ENCODE measurements around the gene SPATA13.

Gene SPATA13

GRCh38 chr13:24226762-24227161, 66.2 kb downstream of the SPATA13 start:
- no peak for DNase-seq

- peak; percentile 36 for DNase-seq
Observed at GRCh38 chr13:24228852-24229458, 68.4 kb downstream of the SPATA13 start.

DNA sequence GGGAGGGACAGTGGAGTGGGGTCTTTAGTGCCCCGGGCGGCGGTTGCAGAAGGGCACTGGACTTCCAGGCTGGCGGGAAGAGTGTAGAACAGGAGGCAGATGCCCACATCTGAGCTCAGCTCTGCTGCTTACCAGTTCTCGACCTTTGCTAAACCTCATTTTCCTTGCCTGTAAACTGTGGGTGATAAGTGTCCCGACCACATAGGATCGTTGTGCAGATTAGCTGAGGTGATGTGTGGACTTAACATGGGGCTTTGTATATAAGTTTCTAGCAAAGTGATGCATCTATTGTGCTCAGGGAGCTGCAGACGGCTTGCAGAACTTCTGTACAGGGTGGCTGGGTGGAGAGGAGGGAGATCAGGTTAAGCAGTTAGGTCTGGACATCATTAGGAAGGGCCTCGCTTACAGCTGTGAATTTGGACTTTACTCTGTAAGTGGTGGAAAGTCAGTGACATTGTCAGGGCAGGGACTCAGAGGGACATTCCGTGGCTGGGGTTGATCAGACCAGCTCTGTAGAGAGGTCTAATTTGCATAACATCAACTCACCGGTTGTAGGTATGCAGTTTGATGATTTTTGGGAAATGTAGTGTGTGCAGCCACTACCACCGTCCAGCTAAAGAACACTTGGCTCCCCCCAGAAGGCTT, 70.0 kb downstream of the SPATA13 start:
- DNase-seq, result no peak

- DNase-seq, result no peak
Observed at GRCh38 chr13:24231377-24231776, 70.9 kb downstream of the SPATA13 start.

DNA sequence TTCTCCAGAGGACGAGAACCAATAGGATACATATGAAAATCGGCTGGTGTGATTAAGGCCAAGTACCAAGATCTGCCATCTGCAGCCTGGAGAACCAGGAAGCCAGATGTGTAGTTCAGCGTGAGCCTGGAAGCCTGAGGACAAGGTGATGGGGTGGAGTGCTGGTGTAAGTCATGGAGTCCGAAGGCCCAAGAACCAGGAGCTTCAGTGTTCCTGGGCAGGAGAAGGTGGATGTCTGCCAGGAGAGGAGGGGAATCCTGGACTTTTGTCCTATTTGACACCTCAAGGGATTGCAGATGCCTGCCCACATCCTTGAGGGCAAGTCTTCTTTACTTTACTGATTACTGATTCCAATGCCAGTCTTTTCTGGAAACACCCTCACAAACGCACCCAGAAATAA, 71.5 kb downstream of the SPATA13 start:
- DNase-seq, result no peak

- no peak for DNase-seq
Observed at GRCh38 chr13:24232474-24232873, 72.0 kb downstream of the SPATA13 start.

DNA sequence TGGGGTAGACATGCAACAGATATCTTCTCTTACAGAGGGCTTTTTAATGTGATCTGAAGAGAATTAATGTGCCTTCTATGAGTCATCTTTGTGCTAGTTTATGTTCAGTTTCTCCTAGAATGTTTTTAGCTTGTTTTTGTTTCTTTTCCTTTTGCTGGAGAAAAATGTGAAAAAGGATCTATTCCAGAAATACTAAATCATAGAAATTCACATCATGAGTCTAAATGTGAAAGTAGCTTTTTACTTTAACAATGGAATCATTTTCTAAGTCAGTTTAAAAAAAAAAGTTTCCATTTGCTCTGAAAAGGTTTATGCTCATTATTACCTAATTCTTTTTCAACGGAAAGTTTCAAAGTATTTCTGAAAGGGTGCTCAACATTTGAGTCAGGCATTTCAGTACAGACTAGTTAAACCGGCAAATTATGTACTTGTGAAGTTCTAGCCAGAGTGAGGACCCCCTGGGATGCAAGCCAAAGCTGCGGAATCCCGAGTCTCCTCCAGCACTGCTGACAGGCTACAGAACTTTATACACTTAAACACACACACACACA, 72.9 kb downstream of the SPATA13 start:
- no peak for DNase-seq

DNA sequence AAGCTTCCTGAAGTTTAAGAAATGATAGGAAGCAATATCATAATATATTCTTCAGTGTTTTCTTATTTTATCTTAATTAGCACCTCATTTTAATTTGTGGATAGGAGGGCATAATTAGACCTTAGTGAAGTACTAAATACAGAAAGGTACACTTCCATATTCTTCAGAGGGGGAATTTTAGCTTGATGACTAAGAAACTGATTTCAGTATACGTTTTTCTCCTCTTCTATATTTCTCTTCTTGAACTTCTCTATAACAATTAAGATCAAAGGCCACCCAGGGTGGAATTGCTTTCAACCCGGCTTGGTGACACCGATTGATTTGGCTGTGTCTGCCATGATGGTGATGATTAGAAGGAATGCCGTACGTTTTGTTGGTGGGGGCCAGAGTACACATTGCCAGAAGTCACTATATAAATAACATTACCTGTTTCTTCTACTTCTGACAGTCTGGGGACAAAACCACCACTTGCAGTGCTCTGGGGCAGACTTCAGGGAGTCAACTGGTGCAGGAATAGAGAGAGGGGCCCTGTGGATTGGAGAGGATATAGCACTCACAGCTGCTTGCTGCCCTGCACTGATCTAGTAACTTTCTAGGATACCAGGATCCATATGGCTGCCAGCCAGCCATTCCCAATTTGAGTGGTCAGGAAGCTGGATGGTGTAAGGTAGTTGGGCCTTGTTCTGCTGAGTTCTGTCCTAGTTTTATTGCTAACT, 73.8 kb downstream of the SPATA13 start:
- no peak for DNase-seq

GRCh38 chr13:24237356-24237755, 76.8 kb downstream of the SPATA13 start:
- no peak for DNase-seq

GRCh38 chr13:24241336-24241735, 80.8 kb downstream of the SPATA13 start:
- no peak for DNase-seq

- no peak for DNase-seq
Observed at GRCh38 chr13:24242100-24242499, 81.6 kb downstream of the SPATA13 start.

GRCh38 chr13:24243302-24243701, 82.8 kb downstream of the SPATA13 start:
- no peak for DNase-seq

- DNase-seq, result no peak
Observed at GRCh38 chr13:24244802-24245201, 84.3 kb downstream of the SPATA13 start.

GRCh38 chr13:24247016-24247415, 86.5 kb downstream of the SPATA13 start:
- no peak for DNase-seq

GRCh38 chr13:24249624-24250023, 89.1 kb downstream of the SPATA13 start:
- no peak for DNase-seq

DNA sequence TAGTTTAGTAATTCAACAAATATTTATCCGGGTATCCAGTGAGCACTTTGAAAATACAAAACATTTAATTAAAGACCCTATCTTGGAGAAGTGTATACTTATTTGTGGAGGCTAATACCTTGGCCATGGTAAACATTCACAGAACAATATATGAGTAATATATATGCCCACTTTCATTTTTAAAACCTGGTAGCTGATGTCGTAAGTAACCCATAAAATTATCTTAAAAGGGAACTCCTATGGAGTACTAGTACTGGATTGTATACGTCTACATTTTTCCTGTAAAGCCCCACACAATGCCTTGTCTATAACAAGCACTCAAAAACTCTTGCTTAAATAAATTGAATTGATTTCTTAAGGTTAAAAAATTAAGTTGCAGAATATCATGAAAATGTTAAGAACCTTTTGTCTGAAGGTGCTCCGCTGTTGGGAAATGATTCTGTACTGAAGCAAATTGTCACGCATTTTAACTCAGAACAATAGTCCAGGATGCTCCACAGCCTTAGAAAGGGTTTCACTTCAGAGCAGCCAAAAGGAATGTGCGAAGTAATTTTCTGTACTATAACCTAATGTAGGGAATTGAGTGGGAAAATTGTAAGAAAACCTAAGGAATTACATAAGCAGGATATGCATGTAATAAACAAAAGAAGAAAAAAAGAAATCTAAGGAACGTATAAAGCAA, 90.0 kb downstream of the SPATA13 start:
- no peak for DNase-seq

GRCh38 chr13:24251525-24251924, 91.0 kb downstream of the SPATA13 start:
- no peak for DNase-seq

GRCh38 chr13:24252136-24252535, 91.6 kb downstream of the SPATA13 start:
- no peak for DNase-seq

GRCh38 chr13:24253520-24254145, 93.1 kb downstream of the SPATA13 start:
- no peak for DNase-seq

- DNase-seq, result no peak
Observed at GRCh38 chr13:24254146-24254841, 93.8 kb downstream of the SPATA13 start.

DNA sequence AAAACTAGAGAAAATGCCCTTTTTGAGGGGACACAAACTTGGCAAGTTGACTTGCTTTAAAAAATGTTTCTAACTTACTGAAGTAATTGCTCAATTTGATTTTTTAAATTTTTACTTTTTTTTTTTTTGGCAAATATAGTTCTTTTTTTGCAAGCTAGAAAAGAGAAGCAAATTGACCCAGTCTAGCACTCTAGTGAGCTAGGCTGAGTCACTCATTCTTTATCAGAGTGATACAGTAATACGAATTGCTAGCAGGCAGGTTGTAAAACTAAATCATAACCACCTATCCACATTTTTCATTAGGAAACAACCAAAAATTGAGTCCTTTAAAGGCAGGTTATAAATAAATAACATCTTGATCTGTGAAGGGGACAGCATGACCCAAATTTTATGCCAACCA, 97.0 kb downstream of the SPATA13 start:
- no peak for DNase-seq

DNA sequence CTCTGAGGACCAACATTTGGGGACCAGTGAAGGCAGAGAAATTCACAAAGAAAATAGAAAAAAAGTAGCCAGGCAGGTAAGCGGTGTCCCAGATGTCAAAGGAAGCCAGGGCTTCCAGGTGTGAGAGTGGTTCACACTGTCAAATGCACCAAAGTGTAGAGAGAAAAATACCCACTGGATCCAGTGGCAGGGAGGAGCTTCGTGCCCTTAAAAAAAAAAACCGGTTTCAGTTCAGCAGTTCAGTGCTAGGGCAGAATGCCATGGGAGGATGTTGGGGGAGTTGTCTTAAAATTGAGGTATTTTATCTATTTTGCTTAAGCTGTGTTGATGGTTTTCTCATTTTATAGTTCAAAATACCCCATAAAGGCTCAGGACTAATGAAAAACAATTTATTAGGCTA, 101.0 kb downstream of the SPATA13 start:
- DNase-seq, result no peak
